ENCODE data around the gene SLC4A3.

Gene SLC4A3

DNA sequence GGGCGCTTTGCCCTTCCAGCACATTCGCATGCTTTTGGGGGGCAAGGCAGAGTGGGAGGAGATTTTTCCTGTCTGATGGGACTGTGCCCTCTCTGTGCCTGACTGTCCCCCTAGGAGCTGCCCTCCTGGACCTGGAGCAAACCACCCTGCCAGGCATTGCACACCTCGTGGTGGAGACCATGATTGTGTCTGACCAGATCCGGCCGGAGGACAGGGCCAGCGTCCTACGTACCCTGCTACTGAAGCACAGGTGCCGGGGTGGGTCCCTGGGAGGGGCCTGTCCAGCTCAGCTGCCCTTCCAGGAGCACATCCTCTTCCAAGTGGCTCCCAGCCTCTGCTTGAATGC is 5.3 kb downstream of the SLC4A3 start:
- no peak for DNase-seq

DNA sequence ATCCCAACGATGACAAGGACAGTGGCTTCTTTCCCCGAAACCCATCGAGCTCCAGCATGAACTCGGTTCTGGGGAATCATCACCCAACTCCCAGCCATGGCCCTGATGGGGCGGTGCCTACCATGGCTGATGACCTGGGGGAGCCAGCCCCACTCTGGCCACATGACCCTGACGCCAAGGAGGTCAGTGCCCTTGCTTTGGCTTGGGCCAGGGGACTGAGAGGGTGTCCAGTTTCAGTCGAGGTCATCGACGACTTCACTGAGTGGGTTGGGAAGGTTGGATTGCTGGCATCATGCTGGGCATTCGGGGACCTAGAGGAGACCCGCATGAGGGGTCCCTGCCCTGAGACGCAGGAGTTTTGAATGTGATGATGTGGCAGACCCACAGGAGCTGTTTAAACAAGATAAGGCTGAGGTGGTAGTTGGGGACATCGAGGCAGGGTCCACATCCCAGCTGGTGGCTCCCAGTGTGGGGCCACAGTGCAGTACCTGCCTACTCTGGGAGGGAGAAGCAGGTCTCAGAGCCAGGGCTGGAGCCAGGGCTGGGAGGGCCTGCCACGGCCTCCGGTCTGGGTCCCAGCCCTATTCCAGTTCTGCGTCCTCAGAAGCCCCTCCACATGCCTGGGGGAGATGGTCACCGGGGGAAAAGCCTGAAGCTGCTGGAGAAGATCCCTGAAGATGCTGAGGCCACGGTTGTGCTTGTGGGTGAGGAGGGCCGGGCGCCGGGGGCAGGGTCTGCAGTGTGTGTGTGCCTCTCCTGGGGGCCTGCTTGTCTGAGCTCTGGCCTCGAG is 6.0 kb downstream of the SLC4A3 start:
- DNase-seq = no peak

DNA sequence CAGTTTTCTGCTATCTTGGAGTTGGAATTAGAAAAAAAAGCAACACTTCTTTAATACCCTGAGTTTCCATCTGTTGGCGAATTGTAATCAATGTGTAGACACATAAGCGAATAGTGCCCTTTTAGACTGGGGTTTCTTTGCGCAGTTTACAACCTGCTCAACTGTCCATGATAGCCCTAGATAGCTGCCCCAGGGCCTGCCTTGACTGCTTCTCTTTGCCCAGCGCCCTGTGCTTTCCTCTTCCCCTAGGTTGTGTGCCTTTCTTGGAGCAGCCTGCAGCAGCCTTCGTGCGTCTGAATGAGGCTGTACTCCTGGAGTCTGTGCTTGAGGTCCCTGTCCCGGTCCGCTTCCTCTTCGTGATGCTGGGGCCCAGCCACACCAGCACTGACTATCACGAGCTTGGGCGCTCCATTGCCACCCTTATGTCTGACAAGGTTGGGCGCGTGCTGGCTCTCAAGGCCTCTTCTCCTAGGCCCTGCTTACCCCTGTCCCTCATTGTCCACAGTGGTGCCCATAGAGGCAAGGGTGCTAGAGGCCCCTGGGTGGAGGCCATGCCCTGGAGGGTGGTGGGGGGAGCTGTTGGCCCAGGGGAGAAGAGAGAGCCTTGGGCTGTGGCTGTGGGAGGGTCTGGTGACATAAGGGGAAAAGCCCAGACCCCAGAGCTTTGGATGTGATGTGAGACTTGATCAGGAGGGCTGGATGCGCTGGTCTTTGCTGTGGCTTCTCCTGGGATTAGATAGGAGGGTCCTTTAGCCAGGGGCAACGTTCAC is 6.9 kb downstream of the SLC4A3 start:
- no peak for DNase-seq

DNA sequence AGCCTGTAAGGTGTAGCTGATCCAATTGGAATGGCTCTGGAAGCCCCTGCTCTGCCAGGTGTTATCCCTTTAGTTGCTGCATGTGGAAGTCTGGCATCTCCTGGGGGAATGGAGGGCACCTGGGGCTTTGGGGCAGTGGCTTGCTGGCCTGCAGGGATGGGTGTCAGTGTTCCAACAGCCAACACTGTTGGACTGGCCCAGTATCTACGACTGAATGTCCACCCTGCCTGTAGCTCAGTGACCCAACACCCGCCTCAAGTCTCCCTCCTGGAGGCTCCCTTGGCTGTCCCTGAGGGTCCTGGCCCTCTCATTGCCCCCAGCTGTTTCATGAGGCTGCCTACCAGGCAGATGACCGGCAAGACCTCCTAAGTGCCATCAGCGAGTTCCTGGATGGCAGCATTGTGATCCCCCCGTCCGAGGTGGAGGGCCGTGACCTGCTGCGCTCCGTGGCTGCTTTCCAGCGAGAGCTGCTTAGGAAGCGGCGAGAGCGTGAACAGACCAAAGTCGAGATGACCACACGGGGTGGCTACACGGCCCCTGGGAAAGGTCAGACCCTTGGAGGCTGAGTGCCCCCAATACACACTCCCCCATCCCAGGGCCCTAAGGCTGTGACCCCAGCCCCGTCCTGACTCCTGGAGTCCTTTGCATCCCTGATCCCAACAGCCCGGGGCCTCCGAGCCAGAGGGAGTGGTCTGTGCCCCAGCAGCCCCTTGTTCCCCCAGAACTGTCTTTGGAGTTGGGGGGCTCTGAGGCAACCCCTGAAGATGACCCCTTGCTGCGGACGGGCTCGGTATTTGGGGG is 7.7 kb downstream of the SLC4A3 start:
- no peak for DNase-seq

DNA sequence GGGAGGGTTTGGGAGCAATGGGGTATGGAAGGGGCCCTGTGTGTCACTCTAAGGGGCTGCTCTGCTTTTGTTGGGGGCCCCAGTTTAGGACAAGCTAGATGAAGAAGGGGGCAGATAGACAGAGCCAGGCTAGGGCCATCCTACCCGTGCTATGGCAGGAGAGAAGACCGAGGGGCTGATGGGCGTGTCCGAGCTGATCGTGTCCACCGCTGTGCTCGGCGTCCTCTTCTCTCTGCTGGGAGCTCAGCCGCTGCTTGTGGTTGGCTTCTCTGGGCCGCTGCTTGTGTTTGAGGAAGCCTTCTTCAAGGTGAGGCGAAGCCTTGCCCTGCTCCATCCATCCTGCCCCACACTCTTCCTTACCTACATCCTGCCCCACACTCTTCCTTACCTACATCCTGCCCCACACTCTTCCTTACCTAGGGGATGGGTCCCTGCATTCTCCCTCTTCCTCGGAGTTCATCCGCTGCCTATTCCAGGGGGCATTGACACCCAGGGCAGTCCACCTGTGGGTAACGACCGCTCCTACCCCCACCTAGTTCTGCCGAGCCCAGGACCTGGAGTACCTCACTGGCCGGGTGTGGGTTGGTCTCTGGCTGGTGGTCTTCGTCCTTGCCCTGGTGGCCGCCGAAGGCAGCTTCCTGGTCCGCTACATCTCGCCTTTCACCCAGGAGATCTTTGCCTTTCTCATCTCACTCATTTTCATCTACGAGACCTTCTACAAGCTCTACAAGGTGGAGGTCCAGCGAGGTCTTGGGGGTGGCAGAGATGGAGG is 8.9 kb downstream of the SLC4A3 start:
- DNase-seq = no peak

DNA sequence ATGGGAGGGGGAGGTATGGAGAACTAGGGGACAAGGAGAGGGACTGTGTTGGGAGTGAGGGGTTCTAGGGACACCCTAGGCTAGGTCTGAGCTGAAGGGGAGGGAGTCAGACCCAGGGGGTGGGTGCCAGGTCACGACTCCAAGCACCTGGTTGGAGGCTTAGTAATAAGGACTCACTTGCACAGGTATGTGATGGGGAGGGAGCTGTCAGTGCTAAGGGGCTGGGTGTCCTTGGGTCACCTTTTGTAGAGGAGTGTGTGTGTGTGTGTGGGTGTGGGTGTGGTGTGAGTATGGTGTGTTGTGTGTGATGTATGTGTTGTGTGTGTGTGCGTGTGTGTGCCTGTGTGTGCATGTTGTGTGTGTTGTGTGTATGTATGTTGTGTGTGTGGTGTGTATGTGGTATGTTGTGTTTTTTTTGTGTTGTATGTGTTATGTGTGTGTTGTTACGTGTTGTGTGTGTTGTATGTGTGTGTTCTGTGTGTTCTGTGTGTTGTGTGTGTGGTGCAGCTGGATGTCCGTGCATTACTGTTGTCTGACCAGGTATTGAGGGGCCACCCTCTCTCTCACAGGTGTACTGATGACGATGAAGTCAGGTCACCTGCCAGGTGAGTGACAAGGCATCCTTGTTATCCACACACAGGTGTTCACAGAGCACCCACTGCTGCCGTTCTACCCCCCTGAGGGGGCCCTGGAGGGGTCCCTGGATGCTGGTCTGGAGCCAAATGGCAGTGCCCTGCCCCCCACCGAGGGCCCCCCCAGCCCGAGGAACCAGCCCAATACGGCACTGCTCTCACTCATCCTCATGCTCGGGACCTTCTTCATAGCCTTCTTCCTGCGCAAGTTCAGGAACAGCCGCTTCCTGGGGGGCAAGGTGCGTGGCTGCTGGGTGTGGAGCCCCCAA is 9.8 kb downstream of the SLC4A3 start:
- DNase-seq = no peak

DNA sequence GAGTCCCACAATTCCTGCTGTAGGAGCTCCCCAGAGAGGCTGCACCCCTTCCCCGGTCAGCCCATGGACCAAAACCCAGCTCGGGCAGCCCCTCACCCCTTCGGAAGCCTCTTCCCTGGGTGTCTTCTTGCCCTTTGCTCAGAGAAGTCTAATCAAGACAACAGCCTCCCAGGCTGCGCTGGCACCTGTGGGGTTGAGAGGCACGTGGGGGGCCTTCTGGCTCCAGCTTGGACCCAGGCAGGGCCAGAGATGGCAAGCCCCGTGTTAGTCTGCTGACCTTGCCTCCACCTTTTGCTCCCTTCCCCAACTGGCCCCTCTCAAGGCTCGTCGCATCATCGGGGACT is 10.4 kb downstream of the SLC4A3 start:
- DNase-seq = no peak

DNA sequence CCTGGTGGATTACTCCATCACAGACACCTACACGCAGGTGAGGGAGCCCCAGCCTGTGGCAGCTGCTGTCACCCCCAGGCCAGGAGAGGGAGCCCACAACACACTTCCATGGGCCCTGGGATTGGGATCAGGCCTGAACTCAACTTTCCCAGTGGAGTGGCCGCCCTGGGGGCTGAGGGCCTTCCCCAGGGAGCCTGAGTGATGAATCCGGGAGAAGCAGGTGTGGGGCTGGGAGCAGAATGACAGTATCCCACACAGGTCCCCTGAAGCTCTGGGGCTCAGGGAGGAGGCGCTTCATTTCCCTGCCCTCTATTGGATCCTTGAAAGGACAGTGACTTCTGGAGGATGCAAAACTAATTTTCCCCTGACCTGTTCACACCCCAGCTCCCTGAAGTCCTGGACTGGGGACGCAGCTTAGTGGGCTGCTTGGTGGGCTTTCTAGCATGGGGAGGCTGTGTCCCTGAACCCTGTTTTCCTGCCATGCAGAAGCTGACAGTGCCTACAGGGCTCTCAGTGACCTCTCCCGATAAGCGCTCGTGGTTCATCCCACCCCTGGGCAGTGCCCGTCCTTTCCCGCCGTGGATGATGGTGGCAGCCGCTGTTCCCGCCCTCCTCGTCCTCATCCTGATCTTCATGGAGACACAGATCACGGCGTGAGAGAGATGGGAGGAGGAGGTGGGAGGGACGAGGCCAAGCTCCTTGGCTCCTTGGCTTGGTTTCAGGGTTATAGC is 11.0 kb downstream of the SLC4A3 start:
- DNase-seq = no peak

DNA sequence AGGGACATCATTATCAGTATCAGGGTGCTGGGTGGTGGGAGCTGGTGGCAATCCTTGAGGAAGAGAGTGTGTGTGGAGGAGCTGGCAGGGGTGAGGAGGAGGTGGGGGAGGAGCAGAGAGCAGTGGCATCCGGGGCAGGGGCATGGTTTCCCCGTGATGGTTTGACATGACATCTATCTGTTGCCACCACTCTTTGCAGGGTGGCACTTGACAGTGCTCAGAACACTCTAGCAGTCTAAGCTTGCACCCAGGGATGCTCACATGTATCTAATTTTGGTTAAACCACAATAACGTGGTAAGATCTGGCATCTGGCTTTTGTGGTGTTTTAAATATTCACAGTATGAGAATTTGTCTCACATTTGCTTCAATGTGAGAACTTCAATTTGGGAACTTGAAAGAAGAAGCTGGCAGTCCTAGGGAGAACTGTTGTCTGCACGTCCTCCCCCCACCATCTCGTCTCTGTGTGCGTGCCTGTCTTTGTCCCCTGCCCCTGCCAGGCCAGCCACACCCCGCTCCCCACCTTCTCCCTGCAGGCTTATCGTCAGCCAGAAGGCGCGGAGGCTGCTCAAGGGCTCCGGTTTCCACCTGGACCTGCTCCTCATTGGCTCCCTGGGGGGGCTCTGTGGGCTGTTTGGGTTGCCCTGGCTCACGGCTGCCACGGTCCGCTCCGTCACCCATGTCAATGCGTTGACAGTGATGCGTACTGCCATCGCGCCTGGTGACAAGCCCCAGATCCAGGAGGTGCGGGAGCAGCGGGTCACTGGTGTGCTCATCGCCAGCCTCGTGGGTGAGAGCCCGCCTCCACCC is 11.7 kb downstream of the SLC4A3 start:
- DNase-seq = no peak

DNA sequence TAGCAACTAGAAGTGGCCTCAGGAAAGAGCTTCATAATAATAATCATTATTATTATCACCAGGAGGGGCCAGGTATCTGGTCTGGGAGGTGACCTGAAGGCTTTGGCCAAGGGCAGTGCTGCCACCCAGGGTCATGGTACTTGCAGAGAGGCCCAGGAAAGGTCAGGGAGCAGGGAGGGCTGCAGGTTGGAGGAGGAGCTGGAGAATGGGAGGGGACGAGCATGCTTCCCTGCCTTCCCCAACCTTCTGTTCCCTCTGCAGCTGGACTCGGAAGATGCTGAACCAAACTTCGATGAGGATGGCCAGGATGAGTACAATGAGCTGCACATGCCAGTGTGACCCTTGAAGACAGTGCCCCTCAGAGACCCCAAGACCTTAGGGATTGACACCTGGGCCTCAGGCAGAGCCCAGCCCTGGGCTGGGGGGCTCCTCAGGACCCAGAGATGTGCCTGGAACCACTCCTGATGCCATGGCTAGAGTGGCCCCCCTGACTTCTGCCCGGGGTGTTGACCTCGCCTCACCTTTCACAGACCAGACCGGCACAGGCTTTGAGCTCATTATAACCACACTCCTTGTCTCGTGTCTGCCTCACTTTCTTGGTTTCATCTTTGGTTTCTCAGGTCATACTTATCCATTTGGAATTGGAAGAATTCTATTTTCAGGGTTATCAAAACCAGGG is 14.1 kb downstream of the SLC4A3 start:
- DNase-seq = no peak

DNA sequence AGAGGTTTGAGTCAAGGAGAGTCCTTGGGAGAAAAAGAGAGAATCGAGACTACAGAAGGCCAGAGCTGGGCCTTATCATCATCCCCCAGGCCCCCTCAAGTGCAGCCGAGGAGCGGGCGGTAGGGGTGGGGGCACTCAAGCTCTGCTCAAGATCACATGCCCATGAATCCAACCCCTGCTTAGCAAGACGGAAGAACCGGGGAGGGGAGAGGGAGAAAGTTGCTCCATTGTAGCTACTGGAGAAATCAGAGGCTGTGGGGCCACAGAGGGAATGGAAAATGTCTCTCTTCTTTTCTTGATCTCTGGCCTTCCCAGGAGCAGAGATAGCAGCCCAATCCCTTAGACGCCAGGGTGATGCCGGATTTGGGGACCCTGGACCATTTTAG is 14.6 kb downstream of the SLC4A3 start:
- no peak for DNase-seq

DNA sequence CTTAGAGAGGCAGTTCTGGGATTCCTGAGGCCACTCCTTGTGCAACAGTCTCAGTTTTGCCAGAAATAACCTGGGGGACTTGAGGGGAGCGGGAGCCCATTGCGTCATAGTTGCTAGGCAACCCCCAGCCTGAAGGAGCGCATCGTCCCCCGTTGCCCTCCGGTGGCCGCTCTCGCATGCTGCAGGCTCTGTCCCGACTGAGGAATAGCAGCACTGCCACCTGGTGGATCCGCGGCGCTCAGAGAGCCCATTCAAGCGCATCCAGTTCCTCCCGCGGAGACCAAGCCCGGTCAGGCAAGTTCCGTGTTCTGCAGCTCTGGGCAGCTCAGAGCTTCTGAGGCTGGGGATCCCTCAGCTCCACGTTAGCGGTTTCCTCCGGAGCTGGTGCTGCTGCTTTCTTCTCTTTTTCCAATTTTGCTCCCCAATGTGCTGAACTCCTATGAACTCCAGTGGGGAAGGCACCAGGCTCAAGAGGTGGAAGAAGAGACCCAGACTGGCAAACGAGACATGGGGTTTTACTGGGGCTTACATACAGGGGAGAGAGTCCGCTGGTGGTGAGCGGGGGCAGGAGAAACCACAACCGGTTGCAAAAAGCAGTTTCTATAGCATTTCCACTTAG is 15.1 kb downstream of the SLC4A3 start:
- peak; percentile 76 for DNase-seq

DNA sequence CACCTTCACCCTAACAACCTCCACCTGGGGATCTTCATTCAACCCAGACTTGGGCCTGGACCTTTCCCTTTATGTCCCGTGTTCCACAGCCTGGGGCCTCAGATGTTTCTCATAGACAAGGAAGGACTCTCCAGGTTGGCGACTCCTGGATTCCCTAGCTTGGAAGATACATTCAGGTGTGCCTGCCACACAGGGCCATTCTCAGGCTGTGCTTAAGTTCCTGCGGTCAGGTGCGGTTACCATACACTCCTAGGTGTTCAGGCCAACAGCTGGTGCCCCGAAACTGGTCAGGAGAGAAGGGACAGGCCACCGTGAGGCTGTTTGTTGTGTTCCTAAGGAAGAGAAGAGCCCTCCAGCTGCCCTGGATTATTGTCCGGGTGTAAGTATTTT is 15.6 kb downstream of the SLC4A3 start:
- no peak for DNase-seq

DNA sequence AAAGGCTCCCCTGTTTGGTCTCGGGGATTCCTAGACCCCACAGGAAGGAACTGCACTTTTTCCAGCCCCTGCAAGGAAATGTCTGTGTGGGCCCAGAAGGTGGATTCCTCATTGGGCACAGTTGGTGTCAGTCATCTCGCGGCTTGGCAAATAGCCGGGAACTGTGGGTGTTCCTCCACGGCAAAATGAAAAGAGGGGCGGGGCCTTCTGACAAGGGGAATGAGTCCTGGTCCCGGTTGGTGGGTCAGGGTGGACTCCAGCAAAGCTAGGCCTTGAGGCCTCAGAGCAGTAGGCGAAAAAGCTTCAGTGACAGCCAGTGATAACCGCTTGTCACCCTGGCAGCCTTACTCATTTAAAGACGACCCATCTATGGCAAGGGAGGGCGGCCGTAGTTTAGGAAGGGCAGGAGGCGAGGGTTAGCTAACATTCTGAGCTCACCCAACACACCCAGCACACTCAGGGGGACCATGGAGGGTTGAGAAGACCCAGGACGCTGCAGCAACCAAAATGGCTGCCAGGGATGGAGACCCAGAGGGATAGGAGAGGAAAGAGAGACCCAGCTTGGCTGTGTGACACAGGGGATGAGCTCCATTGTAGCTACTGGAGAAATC is 16.5 kb downstream of the SLC4A3 start:
- no peak for DNase-seq

DNA sequence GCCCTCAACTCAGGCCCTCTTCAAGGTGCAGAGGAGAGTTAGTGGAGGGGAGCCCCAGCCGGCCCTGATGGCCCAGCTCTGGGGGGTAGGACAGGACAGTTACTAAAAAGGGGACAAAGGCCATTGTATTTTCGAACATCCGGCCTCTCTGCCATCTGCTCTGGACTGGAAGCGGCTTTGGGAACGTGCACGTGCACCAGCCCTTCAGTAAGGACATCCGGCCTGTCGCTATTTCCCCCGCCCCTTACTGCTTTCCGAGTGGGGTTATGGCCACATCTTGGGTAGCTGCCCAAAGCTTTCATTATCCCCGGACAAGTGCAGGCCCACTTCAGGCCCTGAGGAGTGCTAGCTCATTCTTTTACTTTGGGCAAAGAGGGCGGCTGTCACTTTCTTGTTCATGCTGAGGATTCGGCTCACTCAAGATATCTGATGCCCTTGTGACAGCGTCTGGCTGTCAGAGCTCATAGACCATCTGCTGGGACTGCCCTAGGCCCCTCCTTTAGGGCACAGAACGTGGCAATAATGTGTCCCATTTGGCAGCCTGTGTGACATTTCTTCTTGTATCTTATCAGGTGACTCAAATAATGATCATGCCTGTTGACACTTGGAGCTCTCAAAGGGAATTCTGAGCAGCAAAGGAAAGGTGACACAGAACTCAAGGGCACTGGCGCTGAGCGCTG is 17.5 kb downstream of the SLC4A3 start:
- no peak for DNase-seq

DNA sequence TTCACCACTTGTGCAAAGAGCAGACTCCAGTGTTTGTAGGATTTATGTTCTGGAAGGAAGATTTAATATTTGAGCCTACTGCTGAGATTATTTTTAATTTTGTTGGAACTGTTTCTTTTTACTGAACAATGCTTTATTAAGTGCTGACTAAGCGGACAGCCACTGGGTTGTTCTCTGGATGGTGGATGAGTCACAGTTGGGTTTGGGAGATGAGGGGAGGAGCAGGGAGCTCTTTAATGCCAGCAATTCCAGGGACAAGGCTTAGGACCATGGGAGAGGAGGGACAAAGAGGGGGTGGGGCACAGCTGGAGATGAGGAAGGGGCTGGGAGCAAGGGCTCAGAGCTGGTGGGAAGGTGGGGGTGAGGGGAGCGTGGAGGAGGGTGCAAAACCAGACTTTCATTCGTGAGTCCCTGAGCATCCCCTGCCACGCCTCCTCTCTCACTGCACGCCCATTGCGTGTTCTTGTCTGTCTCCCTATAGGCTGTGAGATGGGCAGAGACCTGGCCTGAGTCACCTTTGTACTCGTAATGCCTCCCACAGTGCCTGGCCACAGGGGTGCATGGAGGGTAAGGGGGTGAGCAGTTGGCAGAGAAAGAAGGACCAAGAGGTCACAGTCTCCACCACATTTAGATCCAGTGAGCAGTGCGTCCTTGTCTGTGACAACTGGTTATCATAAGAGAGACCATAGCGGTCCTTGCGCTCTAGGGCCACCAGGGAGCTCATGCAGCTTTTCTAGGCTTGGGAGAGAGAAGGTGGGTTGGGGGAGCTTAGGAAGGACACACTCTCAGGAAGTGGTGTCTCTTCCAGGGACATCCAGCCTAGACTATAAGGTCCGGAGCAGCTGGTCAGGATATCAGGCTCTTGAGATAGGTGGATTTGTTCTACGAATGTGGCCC is 18.4 kb downstream of the SLC4A3 start:
- DNase-seq = no peak

DNA sequence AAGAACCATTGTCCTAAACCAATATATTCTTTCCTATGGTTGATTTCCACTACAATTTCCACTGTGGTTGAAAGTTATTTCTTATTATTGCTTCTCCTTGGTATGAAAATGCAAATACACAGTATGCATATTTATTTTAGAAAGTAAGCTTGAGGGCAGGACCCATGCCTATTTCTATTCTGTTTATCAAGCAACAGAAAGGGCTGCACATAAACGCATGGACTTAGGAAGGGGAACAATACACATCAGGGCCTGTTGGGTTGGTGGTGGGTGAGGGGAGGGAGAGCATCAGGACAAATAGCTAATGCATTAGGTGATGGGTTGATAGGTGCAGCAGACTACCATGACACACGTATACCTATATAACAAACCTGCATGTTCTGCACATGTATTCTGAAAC is 20.7 kb downstream of the SLC4A3 start:
- no peak for DNase-seq

Data from DMS79 (cell line).